ENCODE measurements around the gene DGKG.

Gene DGKG

DNA sequence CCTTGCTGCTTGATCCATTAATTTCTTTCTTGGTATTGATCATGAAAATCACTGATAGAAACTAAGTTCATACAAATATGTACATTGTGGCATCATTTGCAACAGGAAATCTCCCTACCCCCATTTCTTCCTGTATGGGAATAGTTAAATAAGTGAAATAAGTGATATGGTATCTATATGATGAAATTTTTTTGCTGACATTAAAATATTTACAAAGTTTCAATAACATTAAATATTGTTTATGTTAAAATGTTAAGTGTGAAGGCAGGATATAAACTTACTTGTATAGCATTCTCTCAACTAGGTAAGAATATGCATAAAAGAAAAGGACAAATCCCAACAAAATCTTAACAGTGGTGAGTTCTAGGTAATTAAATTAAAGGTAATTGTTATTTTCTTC, 193.1 kb downstream of the DGKG start:
- no peak for DNase-seq

DNA sequence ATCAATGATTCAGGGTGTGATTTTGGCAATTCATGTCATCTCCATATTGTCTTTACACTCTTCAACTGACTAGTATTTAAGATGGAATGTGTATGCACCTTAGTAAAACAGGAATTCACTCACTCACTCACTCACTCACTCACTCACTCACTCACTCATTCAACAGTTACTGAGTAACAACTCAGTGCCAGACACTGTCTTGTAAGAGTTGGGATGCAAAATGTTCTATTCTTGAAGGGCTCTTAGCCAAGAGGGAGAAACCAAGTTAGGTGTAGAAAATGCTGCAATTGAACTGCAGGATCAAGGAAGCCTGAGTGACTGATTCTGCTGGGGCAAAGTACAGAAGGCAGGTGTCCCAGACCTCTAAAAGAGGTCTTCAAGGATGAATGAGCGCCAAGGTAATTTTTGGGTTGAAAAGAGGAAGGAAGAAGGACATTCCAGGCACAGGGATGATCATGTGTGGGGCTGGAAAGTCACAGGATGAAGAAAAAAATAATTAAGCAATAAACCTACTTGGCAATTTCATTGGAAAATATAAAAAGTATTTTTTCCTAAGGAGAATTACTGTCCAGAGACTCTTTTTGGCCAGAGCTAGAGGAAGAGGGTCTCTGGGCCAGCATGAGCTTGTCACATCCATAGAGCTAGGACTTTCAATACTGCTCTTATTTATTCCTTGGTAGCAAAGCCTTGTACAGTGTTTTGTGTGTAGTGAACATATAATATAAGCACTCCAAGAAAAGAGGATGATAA, 194.2 kb downstream of the DGKG start:
- no peak for DNase-seq

DNA sequence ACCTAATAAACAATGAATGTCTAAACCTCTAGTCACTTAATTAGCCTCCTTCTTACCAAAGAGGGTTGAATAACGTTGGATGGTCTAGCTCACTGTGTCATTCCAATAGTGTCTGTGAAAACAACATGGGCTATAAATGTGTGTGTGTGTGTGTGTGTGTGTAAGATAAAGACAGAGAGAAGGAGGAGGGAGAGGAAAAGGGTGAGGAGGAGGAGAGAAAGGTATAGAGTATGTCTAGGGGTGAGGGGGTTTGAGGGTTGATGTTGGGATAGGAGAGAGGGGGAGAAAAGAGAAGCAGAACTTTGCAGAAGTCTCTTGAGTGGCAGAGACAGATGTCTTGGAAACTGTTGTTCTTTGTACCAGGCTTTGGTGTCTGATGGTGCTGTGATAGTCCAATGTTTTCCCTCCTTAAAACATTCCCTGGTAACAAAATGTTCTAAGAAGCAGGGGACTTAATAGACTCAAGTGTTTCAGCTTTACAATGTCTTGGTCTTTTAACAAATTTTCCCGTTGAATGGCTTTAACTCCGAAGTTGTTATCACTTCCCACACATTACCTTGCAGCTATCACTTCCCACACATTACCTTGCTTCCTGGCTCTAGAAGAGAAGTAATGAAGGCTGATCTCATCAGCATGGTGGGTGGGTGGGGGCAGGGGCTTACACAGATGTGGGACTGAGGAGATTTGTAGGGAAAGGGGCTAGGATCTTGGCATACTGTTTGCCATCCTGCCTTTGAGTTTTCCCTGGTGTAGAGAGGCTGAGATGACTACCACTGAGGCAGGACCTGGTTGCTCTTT, 195.3 kb downstream of the DGKG start:
- DNase-seq, result no peak

GRCh38 chr3:186166036-186166435, 196.0 kb downstream of the DGKG start:
- no peak for DNase-seq

DNA sequence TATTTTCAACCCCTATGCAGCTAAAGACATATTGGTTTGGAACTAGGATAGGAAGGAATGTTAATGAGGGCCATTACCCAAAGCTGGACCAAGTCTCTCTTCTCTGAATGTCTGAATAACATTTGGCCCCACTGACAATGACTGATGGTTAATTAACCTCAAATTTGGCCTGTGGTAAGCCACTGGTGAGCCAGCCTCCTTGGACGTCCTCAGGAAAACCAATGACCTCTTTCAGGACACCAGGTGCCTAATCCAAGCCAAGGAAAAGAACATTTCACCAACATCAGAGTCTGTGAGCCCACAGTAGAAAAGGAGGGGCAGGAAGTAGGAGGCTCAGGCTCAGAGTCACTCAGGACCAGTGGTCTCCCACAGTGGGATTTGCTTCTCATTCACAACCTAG, 196.7 kb downstream of the DGKG start:
- no peak for DNase-seq

- DNase-seq, result no peak
These were observed 197.3 kb downstream of the DGKG start for GRCh38 chr3:186164696-186165095.

DNA sequence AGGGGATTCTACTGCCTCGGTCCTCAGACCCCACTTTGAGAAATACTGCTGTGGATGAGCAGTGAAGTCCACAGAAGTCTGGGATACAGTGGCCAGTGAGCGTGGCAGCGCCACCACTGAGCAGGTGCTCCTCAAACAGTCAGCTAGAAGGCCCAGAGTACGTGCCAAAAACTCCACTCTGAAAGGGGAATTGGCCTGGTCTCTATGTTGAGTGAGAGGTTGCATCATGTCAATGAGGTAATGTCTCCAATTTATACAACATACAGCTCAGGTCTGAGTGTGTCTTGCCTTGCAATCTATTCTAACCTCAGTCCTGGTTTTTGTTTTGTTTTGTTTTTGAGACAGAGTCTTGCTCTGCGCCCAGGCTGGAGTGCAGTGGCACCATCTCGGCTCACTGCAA, 199.8 kb downstream of the DGKG start:
- DNase-seq, result peak; percentile 74 to 95 (median 90)

- no peak for DNase-seq
These were observed 201.3 kb downstream of the DGKG start for GRCh38 chr3:186160691-186161243.

- no peak for DNase-seq
These were observed 207.4 kb downstream of the DGKG start for GRCh38 chr3:186154641-186155040.

DNA sequence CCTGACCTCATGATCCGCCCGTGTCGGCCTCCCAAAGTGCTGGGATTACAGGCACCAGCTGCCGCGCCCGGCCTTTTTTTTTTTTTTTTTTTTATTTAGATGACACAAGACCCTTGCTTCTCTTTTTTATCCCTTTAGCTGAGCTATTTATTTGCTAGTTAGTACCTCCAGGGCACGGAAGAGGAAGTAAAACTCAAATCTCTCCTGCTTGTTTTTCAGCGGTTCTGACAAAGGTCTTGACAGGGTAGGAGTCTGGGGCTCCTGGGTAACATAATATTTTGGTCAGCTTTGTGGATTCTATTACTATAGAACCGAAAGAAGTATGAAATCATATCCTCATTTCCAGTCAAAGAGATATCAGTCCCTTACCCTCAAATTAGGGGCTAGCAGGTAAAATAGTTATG, 209.1 kb downstream of the DGKG start:
- DNase-seq, result peak; percentile 52 to 86 (median 75)

DNA sequence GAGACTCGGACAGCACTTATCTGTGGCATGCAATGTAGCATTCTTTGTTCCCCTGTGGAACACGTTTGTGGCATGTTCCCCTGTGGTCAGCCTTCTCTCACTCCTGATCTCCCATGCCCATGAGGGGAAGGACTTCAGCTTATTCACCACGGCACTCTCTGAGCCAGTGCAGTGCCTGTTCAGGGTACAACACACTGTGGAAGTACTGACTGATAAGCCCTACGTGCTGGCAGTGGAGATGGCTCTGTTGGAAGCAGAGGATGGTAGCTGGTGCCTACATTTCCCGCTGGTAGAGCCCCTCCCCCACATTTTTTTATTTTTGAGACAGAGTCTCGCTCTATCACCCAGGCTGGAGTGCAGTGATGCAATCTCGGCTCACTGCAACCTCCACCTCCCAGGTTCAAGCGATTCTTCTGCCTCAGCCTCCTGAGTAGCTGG, 209.7 kb downstream of the DGKG start:
- DNase-seq, result no peak

- peak; percentile 29 to 70 (median 67) for DNase-seq
These were observed 210.7 kb downstream of the DGKG start for GRCh38 chr3:186151077-186151971.

- DNase-seq, result peak; percentile 20 to 43 (median 40)
These were observed 211.8 kb downstream of the DGKG start for GRCh38 chr3:186150041-186150830.

GRCh38 chr3:186149319-186149960, 212.6 kb downstream of the DGKG start:
- DNase-seq, result peak; percentile 23 to 68 (median 53)

GRCh38 chr3:186144257-186144656, 217.8 kb downstream of the DGKG start:
- DNase-seq, result no peak

- DNase-seq, result no peak
These were observed 218.8 kb downstream of the DGKG start for GRCh38 chr3:186143250-186143649.

DNA sequence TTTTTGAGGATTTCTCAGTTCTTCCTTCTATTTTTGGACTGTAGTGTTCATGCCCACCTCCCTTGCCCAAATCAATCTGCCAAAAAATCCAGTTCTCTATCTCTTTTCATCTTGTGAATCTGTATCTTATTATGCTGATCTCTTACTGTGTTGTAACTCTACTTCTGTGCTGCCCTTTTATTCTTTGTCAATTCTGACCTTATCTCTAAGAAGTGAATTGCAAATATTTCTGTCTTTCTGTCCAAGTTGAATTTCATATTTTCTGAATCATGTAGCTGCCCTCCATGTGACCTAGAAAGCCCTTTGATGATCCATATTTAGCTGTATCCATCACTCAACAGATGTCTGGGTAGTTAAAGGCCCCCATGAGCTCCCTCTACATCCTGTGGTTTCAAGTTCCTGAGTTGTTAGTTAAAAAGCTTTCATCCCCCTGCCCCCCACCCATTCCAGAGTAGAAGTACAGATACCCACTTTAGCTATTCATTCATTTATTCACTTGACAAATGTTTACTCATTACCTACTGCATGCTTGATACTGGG, 219.6 kb downstream of the DGKG start:
- no peak for DNase-seq

GRCh38 chr3:186141790-186142189, 220.2 kb downstream of the DGKG start:
- no peak for DNase-seq

GRCh38 chr3:186138272-186138981, 223.6 kb downstream of the DGKG start:
- peak in 1 of 3 donors; percentile 29 for DNase-seq

DNA sequence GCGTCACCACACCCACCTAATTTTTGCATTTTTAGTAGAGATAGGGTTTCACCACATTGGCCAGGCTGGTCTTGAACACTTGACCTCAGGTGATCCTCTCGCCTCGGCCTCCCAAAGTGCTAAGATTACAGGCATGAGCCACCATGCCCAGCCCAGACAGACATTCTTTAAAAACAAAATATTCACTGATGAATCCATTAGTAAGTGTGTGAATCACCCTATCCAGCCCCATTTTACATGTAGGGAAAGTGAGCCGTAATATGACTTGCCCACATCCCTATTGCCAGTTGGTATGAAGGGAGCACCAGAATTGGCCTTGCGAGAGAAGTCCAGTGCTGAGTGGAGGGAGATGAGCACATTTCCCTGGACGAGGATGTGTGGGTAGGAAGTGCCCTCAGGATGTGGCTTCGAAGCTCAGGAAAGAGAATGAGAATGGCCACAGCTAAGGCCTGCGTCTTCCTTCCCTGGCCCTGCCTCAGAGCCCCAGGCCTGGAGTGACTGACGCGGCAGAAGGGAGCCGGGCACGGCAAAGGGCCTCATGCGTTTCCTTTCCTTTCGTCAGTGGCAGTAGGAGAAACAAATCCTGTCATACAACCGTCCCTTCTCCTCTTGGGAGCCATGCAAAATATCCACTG, 224.9 kb downstream of the DGKG start:
- no peak for DNase-seq
